HL-60 (cell line): Measurements from ENCODE around the gene DDAH2.

ENCODE experiments used
- CTCF ChIP-seq: IDR thresholded peaks from one replicate; pipeline ENCODE4 v1.5.1; 2011; ENCODE audit warnings: low read length, control low read depth, inconsistent platforms; ENCODE audit not compliant: insufficient read depth
- GABPA ChIP-seq: IDR thresholded peaks from 2 replicates; pipeline ENCODE4 v1.6.1; 2012; ENCODE audit warnings: low read depth
- POLR2AphosphoS5 ChIP-seq: IDR thresholded peaks from 2 replicates; pipeline ENCODE4 v1.6.1; 2012; ENCODE audit warnings: low read depth
- SPI1 ChIP-seq: IDR thresholded peaks from 2 replicates; pipeline ENCODE4 v1.6.1; 2012; ENCODE audit warnings: low read depth, mild to moderate bottlenecking, borderline replicate concordance

- TF ChIP-seq CTCF, result no peak
- no peak for TF ChIP-seq POLR2AphosphoS5
- TF ChIP-seq GABPA, result no peak
- no peak for TF ChIP-seq SPI1
Observed at GRCh38 chr6:31705931-31706330, 23.2 kb downstream of the DDAH2 start.
